ENCODE measurements around the gene ATP6V1G1.

The ATP6V1G1 gene

GRCh38 chr9:114592356-114592755 lies 4.8 kb downstream of the ATP6V1G1 start:
- TF ChIP-seq GATA2 (IDR thresholded peaks at IDR 0.05; ENCODE audit: low read depth, low read length) (no peak), GATA3 (IDR thresholded peaks at IDR 0.05; ENCODE audit: low read depth, low read length) (no peak)

GRCh38 chr9:114594136-114594535 lies 6.6 kb downstream of the ATP6V1G1 start:
- TF ChIP-seq GATA2 (IDR thresholded peaks at IDR 0.05; ENCODE audit: low read depth, low read length) (no peak), GATA3 (IDR thresholded peaks at IDR 0.05; ENCODE audit: low read depth, low read length) (no peak)

- no peak for TF ChIP-seq GATA2 (IDR thresholded peaks at IDR 0.05; ENCODE audit: low read depth, low read length)
- TF ChIP-seq GATA3 (IDR thresholded peaks at IDR 0.05; ENCODE audit: low read depth, low read length) = no peak
Observed at GRCh38 chr9:114602620-114603019, 15.1 kb downstream of the ATP6V1G1 start.

- no peak for TF ChIP-seq GATA3 (IDR thresholded peaks at IDR 0.05; ENCODE audit: low read depth, low read length)
- TF ChIP-seq GATA2 (IDR thresholded peaks at IDR 0.05; ENCODE audit: low read depth, low read length) = no peak
Observed at GRCh38 chr9:114603248-114603647, 15.7 kb downstream of the ATP6V1G1 start.

- TF ChIP-seq GATA2 (IDR thresholded peaks at IDR 0.05; ENCODE audit: low read depth, low read length) (no peak), GATA3 (IDR thresholded peaks at IDR 0.05; ENCODE audit: low read depth, low read length) (no peak)
Observed at GRCh38 chr9:114604989-114605388, 17.4 kb downstream of the ATP6V1G1 start.

GRCh38 chr9:114606068-114606467 lies 18.5 kb downstream of the ATP6V1G1 start:
- TF ChIP-seq GATA3 (IDR thresholded peaks at IDR 0.05; ENCODE audit: low read depth, low read length) (no peak), GATA2 (IDR thresholded peaks at IDR 0.05; ENCODE audit: low read depth, low read length) (no peak)

- TF ChIP-seq GATA3 (IDR thresholded peaks at IDR 0.05; ENCODE audit: low read depth, low read length) (no peak), GATA2 (IDR thresholded peaks at IDR 0.05; ENCODE audit: low read depth, low read length) (no peak)
Observed at GRCh38 chr9:114606597-114607207, 19.1 kb downstream of the ATP6V1G1 start.

GRCh38 chr9:114607671-114608524 lies 20.3 kb downstream of the ATP6V1G1 start:
- no peak for TF ChIP-seq GATA2 (IDR thresholded peaks at IDR 0.05; ENCODE audit: low read depth, low read length)
- no peak for TF ChIP-seq GATA3 (IDR thresholded peaks at IDR 0.05; ENCODE audit: low read depth, low read length)

- TF ChIP-seq GATA2 (IDR thresholded peaks at IDR 0.05; ENCODE audit: low read depth, low read length) (no peak), GATA3 (IDR thresholded peaks at IDR 0.05; ENCODE audit: low read depth, low read length) (no peak)
Observed at GRCh38 chr9:114608525-114608796, 20.9 kb downstream of the ATP6V1G1 start.

GRCh38 chr9:114611516-114612271 lies 24.1 kb downstream of the ATP6V1G1 start:
- TF ChIP-seq GATA2 (IDR thresholded peaks at IDR 0.05; ENCODE audit: low read depth, low read length) (no peak), GATA3 (IDR thresholded peaks at IDR 0.05; ENCODE audit: low read depth, low read length) (no peak)

GRCh38 chr9:114612272-114612923 lies 24.8 kb downstream of the ATP6V1G1 start:
- TF ChIP-seq GATA3 (IDR thresholded peaks at IDR 0.05; ENCODE audit: low read depth, low read length) (no peak), GATA2 (IDR thresholded peaks at IDR 0.05; ENCODE audit: low read depth, low read length) (no peak)

GRCh38 chr9:114613087-114613486 lies 25.5 kb downstream of the ATP6V1G1 start:
- no peak for TF ChIP-seq GATA2 (IDR thresholded peaks at IDR 0.05; ENCODE audit: low read depth, low read length)
- TF ChIP-seq GATA3 (IDR thresholded peaks at IDR 0.05; ENCODE audit: low read depth, low read length) = no peak

- TF ChIP-seq GATA2 (IDR thresholded peaks at IDR 0.05; ENCODE audit: low read depth, low read length) (no peak), GATA3 (IDR thresholded peaks at IDR 0.05; ENCODE audit: low read depth, low read length) (no peak)
Observed at GRCh38 chr9:114613919-114614318, 26.4 kb downstream of the ATP6V1G1 start.

- TF ChIP-seq GATA2 (IDR thresholded peaks at IDR 0.05; ENCODE audit: low read depth, low read length) (no peak), GATA3 (IDR thresholded peaks at IDR 0.05; ENCODE audit: low read depth, low read length) (no peak)
Observed at GRCh38 chr9:114614373-114614772, 26.8 kb downstream of the ATP6V1G1 start.

Data from SH-SY5Y (cell line).